ENCODE data around the gene DYTN. TPM values are rescaled to one million over a fixed set of nuclear protein-coding genes. Genes with fewer than 3 reads are reported as not detected.

The DYTN gene
- total RNA-seq, 1 donor from 2014 or later, result 3.1 TPM

GRCh38 chr2:206756816-206757215 is 38.6 kb upstream of the DYTN start:
- Mint-ChIP-seq H3K4me1 (ENCODE audit: unreplicated experiment) (no peaks in the 10 kb centered on the region), H3K4me3 (ENCODE audit: unreplicated experiment) (no peak overlapping the region)
- no peak for TF ChIP-seq CTCF (IDR thresholded peaks at IDR 0.05; ENCODE audit: unreplicated experiment)

GRCh38 chr2:206740800-206741199 is 22.6 kb upstream of the DYTN start:
- no peaks in the 10 kb centered on the region for H3K4me1 Mint-ChIP-seq (ENCODE audit: unreplicated experiment)
- no peaks in the 10 kb centered on the region for H3K27me3 Mint-ChIP-seq (ENCODE audit: unreplicated experiment)
- DNase-seq (ENCODE audit: low spot score), result no peak
- H3K9me3 Mint-ChIP-seq (ENCODE audit: unreplicated experiment), result no peaks in the 10 kb centered on the region
- H3K4me3 Mint-ChIP-seq (ENCODE audit: unreplicated experiment), result no peak overlapping the region
- H3K27ac Mint-ChIP-seq (ENCODE audit: unreplicated experiment), result no peak overlapping the region
- no peak for TF ChIP-seq CTCF (IDR thresholded peaks at IDR 0.05; ENCODE audit: unreplicated experiment)
- H3K36me3 Mint-ChIP-seq (ENCODE audit: low read depth, unreplicated experiment), result no peaks in the 10 kb centered on the region

More at GRCh38 chr2:206756816-206757215, 38.6 kb upstream of the DYTN start:
- DNase-seq (ENCODE audit: low spot score), result no peak
- H3K27ac Mint-ChIP-seq (ENCODE audit: unreplicated experiment), result no peak overlapping the region
- no peaks in the 10 kb centered on the region for H3K36me3 Mint-ChIP-seq (ENCODE audit: low read depth, unreplicated experiment)
- H3K9me3 Mint-ChIP-seq (ENCODE audit: unreplicated experiment), result no peaks in the 10 kb centered on the region
- no peaks in the 10 kb centered on the region for H3K27me3 Mint-ChIP-seq (ENCODE audit: unreplicated experiment)

GRCh38 chr2:206739271-206739670 is 21.1 kb upstream of the DYTN start:
- H3K36me3 Mint-ChIP-seq (ENCODE audit: low read depth, unreplicated experiment), result no peaks in the 10 kb centered on the region

GRCh38 chr2:206736935-206737334 is 18.7 kb upstream of the DYTN start:
- H3K4me3 Mint-ChIP-seq (ENCODE audit: unreplicated experiment), result no peak overlapping the region
- no peak for TF ChIP-seq CTCF (IDR thresholded peaks at IDR 0.05; ENCODE audit: unreplicated experiment)
- no peaks in the 10 kb centered on the region for H3K27me3 Mint-ChIP-seq (ENCODE audit: unreplicated experiment)
- no peak for DNase-seq (ENCODE audit: low spot score)
- no peaks in the 10 kb centered on the region for H3K36me3 Mint-ChIP-seq (ENCODE audit: low read depth, unreplicated experiment)
- H3K27ac Mint-ChIP-seq (ENCODE audit: unreplicated experiment), result no peak overlapping the region
- peaks cover under 1% of the 10 kb centered on the region for H3K4me1 Mint-ChIP-seq (ENCODE audit: unreplicated experiment)
- no peaks in the 10 kb centered on the region for H3K9me3 Mint-ChIP-seq (ENCODE audit: unreplicated experiment)

More at GRCh38 chr2:206739271-206739670, 21.1 kb upstream of the DYTN start:
- Mint-ChIP-seq H3K4me3 (ENCODE audit: unreplicated experiment) (no peak overlapping the region), H3K27me3 (ENCODE audit: unreplicated experiment) (no peaks in the 10 kb centered on the region), H3K4me1 (ENCODE audit: unreplicated experiment) (no peaks in the 10 kb centered on the region), H3K27ac (ENCODE audit: unreplicated experiment) (no peak overlapping the region), H3K9me3 (ENCODE audit: unreplicated experiment) (no peaks in the 10 kb centered on the region)
- TF ChIP-seq CTCF (IDR thresholded peaks at IDR 0.05; ENCODE audit: unreplicated experiment), result no peak
- DNase-seq (ENCODE audit: low spot score), result no peak

- Mint-ChIP-seq H3K27ac (ENCODE audit: unreplicated experiment) (no peak overlapping the region), H3K36me3 (ENCODE audit: low read depth, unreplicated experiment) (no peaks in the 10 kb centered on the region), H3K4me1 (ENCODE audit: unreplicated experiment) (peaks cover 3% of the 10 kb centered on the region), H3K4me3 (ENCODE audit: unreplicated experiment) (no peak overlapping the region), H3K27me3 (ENCODE audit: unreplicated experiment) (no peaks in the 10 kb centered on the region), H3K9me3 (ENCODE audit: unreplicated experiment) (no peaks in the 10 kb centered on the region)
- TF ChIP-seq CTCF (IDR thresholded peaks at IDR 0.05; ENCODE audit: unreplicated experiment), result no peak
- DNase-seq (ENCODE audit: low spot score), result no peak
Observed at GRCh38 chr2:206733341-206733740, 15.1 kb upstream of the DYTN start.

All from endothelial cell (in vitro differentiated cells).